IPS-15b (cell line): Measurements from ENCODE around the gene BBOX1.

Experiments used
- H3K27me3 ChIP-seq: one replicate; pipeline ENCODE4 v1.6.1; 2013; ENCODE audit warnings: low read length; ENCODE audit not compliant: control insufficient read depth, insufficient read depth
- H3K36me3 ChIP-seq: one replicate; pipeline ENCODE4 v1.6.1; 2013; ENCODE audit warnings: low read length; ENCODE audit not compliant: control insufficient read depth, insufficient read depth
- H3K4me1 ChIP-seq: one replicate; pipeline ENCODE4 v1.6.1; 2013; ENCODE audit warnings: mild to moderate bottlenecking, low read length; ENCODE audit not compliant: control insufficient read depth, insufficient read depth
- H3K4me3 ChIP-seq: one replicate; pipeline ENCODE4 v1.5.1; 2013; ENCODE audit warnings: low read depth, low read length
- H3K9ac ChIP-seq: one replicate; pipeline ENCODE4 v1.6.1; 2013; ENCODE audit warnings: low read depth, mild to moderate bottlenecking, low read length
- H3K9me3 ChIP-seq: one replicate; pipeline ENCODE4 v1.6.1; 2013; ENCODE audit warnings: mild to moderate bottlenecking, low read length; ENCODE audit not compliant: control insufficient read depth, insufficient read depth

The BBOX1 gene

GRCh38 chr11:27064086-27064485, 23.5 kb downstream of the BBOX1 start:
- H3K9ac ChIP-seq, result no peak overlapping the region
- no peaks in the 10 kb centered on the region for H3K27me3 ChIP-seq
- no peaks in the 10 kb centered on the region for H3K36me3 ChIP-seq
- H3K9me3 ChIP-seq, result no peaks in the 10 kb centered on the region
- no peak overlapping the region for H3K4me3 ChIP-seq
- no peaks in the 10 kb centered on the region for H3K4me1 ChIP-seq

DNA sequence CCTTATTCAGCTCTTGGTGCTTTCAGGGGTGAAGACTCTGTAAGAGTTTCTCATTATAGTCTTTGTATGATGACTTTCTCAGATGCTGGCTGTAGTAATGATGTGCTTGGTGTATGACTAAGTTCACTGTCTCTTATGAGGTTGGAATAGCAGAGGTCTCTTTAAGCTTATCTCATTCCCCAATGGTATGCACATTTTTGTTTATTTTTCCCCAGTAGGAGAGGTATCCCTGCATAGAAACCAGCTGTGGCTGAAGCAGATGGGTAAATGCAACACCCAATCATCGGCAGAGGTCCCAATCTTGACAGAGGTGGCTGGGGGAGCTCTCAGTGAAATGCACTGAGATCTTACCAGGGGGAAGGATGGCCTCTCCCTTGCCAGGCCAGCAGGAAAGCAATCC, 34.6 kb downstream of the BBOX1 start:
- Histone ChIP-seq H3K36me3 (no peaks in the 10 kb centered on the region), H3K9me3 (no peaks in the 10 kb centered on the region), H3K27me3 (no peaks in the 10 kb centered on the region), H3K4me1 (no peaks in the 10 kb centered on the region), H3K4me3 (no peak overlapping the region), H3K9ac (no peak overlapping the region)

- no peaks in the 10 kb centered on the region for H3K4me1 ChIP-seq
- no peaks in the 10 kb centered on the region for H3K9me3 ChIP-seq
- H3K27me3 ChIP-seq, result no peaks in the 10 kb centered on the region
- no peak overlapping the region for H3K4me3 ChIP-seq
- H3K36me3 ChIP-seq, result no peaks in the 10 kb centered on the region
- no peak overlapping the region for H3K9ac ChIP-seq
Measured at GRCh38 chr11:27075655-27076054, 35.0 kb downstream of the BBOX1 start.

GRCh38 chr11:27076121-27076589, 35.5 kb downstream of the BBOX1 start:
- H3K36me3 ChIP-seq, result no peaks in the 10 kb centered on the region
- no peak overlapping the region for H3K4me3 ChIP-seq
- H3K9ac ChIP-seq, result no peak overlapping the region
- H3K27me3 ChIP-seq, result no peaks in the 10 kb centered on the region
- H3K9me3 ChIP-seq, result no peaks in the 10 kb centered on the region
- H3K4me1 ChIP-seq, result no peaks in the 10 kb centered on the region

DNA sequence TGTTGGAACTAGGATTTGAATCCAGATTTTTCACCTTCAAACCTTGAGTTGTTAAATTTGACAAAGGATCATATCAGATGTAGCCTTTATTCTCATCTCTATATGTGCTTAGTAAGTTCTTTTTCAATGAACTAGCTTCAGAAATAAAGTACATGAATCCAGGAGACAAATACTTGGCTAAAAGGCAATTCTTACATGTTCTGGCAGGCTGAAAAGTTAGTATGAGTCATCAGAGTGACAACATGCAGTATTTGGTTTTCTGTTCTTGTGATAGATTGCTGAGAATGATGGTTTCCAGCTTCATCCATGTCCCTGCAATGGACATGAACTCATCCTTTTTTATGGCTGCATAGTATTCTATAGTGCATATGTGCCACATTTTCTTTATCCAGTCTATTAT, 40.4 kb downstream of the BBOX1 start:
- no peak overlapping the region for H3K4me3 ChIP-seq
- H3K9ac ChIP-seq, result no peak overlapping the region
- H3K36me3 ChIP-seq, result no peaks in the 10 kb centered on the region
- no peaks in the 10 kb centered on the region for H3K4me1 ChIP-seq
- H3K27me3 ChIP-seq, result no peaks in the 10 kb centered on the region
- no peaks in the 10 kb centered on the region for H3K9me3 ChIP-seq

DNA sequence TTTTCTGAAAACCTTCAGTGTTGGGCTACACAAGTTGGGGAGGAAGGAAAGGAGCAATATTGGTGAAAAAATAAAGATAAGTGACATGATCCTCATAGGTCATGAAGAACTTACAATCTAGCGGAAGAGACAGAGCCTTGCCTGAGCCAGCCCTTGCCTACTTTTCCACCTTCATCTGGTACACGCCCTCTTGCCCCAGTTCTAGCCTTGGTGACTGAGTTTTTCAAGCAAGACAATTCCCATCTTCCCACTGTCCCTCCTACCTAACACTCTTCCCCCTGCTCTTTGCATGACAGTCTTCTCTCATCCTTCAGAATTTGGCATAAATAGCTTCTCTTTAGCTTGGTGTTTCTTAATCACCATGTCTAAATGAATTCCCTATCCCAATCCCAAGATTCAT, 42.6 kb downstream of the BBOX1 start:
- no peaks in the 10 kb centered on the region for H3K4me1 ChIP-seq
- H3K36me3 ChIP-seq, result no peaks in the 10 kb centered on the region
- no peak overlapping the region for H3K4me3 ChIP-seq
- H3K9ac ChIP-seq, result no peak overlapping the region
- H3K9me3 ChIP-seq, result no peaks in the 10 kb centered on the region
- H3K27me3 ChIP-seq, result no peaks in the 10 kb centered on the region

DNA sequence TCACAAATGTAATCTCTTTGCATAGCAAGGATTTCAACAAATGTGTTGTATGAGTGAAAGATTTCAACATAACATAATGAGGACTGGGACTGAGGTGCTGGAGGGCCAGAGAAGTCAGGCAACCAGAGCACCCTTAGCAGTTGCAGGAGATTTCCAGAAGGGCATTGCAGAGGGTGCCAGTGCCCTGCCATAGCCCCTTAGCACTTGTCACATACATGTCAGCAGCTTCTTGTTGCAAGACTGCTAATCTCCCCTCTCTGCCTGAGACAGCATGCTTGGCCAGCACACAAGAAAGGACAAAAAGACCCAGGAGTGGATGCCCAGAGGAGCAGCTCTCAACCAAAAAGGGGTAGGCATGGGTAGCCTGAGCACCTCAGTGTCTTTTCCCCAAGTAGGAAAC, 43.2 kb downstream of the BBOX1 start:
- Histone ChIP-seq H3K4me1 (no peaks in the 10 kb centered on the region), H3K36me3 (no peaks in the 10 kb centered on the region), H3K9me3 (no peaks in the 10 kb centered on the region), H3K27me3 (no peaks in the 10 kb centered on the region), H3K9ac (no peak overlapping the region), H3K4me3 (no peak overlapping the region)

DNA sequence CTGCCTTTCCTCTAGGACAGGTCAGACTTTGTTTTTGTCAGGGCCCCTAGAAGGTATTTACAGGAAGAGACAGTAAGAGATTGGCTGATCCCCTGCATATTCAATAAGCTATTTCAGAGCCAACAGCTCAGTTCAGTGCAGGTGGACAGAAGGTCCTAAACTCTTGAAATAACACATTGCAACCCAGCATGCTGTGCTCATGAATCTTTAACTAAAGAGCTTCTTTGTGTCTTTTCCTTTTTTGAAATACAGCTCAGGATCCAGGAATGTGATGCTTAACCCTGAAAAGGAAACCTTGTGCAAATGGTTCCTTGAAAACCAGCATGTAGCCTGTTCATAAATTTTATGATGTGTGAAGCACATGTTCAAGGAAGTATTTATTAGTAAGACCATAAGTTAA, 43.9 kb downstream of the BBOX1 start:
- Histone ChIP-seq H3K27me3 (no peaks in the 10 kb centered on the region), H3K9ac (no peak overlapping the region), H3K9me3 (no peaks in the 10 kb centered on the region), H3K36me3 (no peaks in the 10 kb centered on the region), H3K4me3 (no peak overlapping the region), H3K4me1 (no peaks in the 10 kb centered on the region)

DNA sequence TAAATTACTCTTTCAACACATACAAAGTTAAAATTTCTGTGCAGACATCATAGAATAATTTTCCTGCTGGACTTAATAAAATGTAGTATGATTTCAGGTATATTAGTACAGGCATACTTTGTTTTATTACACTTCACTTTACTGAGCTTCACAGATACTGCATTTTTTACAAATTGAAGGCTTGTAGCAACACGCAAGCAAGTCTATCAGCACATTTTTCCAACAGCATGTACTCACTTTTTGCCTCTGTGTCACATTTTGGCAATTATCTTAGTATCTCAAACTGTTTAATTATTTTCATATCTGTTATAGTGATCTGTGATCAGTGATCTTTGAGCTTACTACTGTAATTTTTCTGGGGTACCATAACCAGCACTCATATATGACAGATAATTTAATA, 44.5 kb downstream of the BBOX1 start:
- no peaks in the 10 kb centered on the region for H3K27me3 ChIP-seq
- H3K4me1 ChIP-seq, result no peaks in the 10 kb centered on the region
- no peaks in the 10 kb centered on the region for H3K36me3 ChIP-seq
- H3K4me3 ChIP-seq, result no peak overlapping the region
- H3K9me3 ChIP-seq, result no peaks in the 10 kb centered on the region
- no peak overlapping the region for H3K9ac ChIP-seq

- Histone ChIP-seq H3K27me3 (no peaks in the 10 kb centered on the region), H3K4me1 (no peaks in the 10 kb centered on the region), H3K9me3 (no peaks in the 10 kb centered on the region), H3K4me3 (no peak overlapping the region), H3K9ac (no peak overlapping the region), H3K36me3 (no peaks in the 10 kb centered on the region)
Measured at GRCh38 chr11:27085605-27086004, 45.0 kb downstream of the BBOX1 start.

DNA sequence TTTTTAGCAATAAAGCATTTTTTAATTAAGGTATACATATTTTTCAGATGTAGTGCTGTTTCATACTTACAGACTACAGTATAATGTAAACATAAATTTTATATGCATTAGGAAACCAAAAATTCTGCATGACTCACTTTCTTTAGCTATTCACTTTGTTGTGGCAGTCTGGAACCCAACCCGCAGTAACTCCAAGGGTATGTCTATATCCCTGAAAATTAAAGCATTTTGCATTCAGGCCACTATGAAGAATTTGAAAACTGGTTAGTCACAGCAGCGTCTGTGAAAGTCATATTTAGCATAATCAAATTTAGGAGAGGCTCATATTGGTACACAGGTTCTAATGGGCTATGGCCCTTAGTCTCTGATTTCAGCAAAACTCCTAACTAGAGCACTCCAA, 46.8 kb downstream of the BBOX1 start:
- Histone ChIP-seq H3K36me3 (no peaks in the 10 kb centered on the region), H3K27me3 (no peaks in the 10 kb centered on the region)

GRCh38 chr11:27088353-27088752, 47.7 kb downstream of the BBOX1 start:
- no peaks in the 10 kb centered on the region for H3K36me3 ChIP-seq
- H3K4me1 ChIP-seq, result no peaks in the 10 kb centered on the region
- H3K9ac ChIP-seq, result no peak overlapping the region
- H3K9me3 ChIP-seq, result no peaks in the 10 kb centered on the region
- no peaks in the 10 kb centered on the region for H3K27me3 ChIP-seq
- H3K4me3 ChIP-seq, result no peak overlapping the region

More for the DNA sequence above, 46.8 kb downstream of the BBOX1 start:
- Histone ChIP-seq H3K9me3 (no peaks in the 10 kb centered on the region), H3K4me1 (no peaks in the 10 kb centered on the region), H3K9ac (no peak overlapping the region), H3K4me3 (no peak overlapping the region)

DNA sequence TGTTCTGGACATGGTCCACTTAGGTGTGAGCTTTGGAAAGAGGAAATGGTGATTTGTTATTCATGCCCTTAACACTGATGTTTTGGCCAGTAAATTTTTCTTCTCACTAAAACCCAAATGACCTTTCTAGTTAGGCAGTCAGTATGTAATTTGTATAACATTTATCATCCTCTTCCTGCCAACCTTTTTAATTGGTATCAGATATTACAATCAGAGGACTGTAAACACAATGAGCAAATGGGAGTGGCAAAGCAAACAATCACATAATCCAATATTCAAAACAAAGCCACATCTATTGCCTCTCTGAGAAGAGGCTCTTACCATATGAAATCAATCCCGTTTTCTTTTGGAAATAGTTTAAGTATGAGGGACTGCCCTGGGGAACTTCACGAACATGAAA, 49.1 kb downstream of the BBOX1 start:
- H3K4me3 ChIP-seq, result no peak overlapping the region
- no peaks in the 10 kb centered on the region for H3K27me3 ChIP-seq

More for the DNA sequence above, 49.1 kb downstream of the BBOX1 start:
- H3K9ac ChIP-seq, result no peak overlapping the region
- no peaks in the 10 kb centered on the region for H3K36me3 ChIP-seq
- no peaks in the 10 kb centered on the region for H3K9me3 ChIP-seq
- H3K4me1 ChIP-seq, result no peaks in the 10 kb centered on the region
